EH (cell line): ENCODE results near the gene NUP214.
"Not testable (repeated sequence)": the region's sequence is repeated elsewhere in the genome, so short reads cannot be mapped to it uniquely, and the experiment has no call there.

Experiments used
- DNase-seq: peaks from one replicate; pipeline ENCODE4 v3.0.0-alpha.2; 2015; ENCODE audit warnings: low read depth

NUP214 gene

DNA sequence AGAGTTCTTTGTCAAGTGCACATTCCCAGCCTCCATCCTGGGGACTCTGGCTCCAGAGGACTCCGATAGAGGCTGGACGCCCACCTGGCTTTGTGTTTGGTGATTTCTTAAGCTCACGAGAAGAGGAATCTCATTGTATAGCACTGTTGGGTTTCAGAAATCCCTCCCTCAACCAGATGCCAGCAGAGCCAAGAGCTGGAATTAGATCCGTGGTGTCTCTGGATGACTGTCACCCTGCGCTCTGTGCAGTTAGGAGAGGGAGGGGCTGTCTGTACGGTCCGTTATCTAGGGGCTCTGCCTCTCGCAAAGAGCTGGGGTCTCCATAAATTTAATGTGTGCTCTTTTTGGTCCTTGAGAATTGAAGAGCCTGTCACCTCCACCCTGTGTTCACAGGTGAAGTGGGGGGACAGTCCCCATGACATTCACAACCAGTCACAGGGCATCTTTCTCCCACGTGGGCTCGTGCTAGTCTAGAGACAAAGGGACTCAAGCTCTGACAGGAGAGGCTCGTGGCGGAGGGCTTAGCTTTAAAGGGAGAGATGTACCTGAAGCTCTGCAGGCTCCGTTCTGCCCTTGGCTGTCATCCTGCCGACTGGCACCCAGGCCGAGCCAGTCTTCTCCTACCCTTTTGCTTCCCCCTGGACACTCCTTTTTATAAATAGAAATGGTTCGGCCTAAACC is 109.6 kb downstream of the NUP214 start:
- DNase-seq, result no peak

DNA sequence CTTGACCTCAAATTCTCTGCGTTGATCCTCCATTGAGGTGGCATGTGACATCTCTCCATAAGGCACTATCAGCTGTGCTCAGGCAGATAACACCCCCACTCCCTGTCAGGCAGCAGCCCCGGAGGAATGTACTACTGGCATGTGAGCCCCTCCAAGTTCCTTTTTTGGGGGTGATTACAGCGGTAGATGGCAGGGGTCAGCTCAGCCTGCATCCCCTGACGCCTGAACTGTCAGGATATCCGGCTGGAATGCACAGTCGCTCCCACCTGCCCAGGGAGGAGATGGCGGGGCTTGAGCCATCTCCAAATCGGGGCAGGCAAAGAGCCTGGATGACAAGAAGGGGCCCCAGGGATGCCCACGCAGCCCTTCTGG is 110.1 kb downstream of the NUP214 start:
- no peak for DNase-seq

DNA sequence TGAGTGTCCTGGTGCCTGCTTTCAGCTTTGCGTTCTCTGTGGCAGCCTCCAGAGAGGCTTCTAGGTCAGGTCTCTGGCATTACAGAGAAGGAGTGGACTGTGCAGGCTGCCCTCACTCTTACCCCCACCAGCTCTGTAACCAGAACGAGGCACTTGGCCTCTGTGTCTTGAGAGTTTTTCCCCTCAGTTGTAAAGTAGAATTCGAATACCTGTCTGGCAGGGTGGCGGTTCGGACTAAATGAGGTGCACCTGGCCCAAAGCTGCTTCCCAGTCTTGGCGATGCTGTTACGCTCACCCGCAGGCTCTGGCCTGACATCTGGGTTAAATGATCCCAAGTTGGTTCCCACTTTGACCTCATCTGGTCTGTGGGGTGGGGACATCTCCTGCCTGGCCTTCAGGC is 110.8 kb downstream of the NUP214 start:
- no peak for DNase-seq

DNA sequence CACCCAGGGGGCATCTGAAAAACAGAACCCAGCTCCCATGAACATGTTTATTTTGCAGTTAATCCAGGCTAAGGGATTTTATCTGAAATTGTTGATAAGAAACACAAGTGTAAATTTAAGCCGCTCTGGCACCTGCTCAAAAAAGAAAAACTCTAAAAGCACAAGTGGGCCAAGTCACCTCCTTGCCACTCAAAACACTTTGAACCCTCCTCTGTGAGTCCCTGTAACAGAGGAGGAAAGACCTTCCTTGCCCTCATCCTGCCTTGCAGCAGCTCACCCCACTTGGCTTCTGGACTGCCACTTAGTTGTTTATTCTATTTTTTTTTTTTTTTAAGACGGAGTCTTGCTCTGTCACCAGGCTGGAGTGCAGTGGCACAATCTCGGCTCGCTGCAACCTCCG is 111.4 kb downstream of the NUP214 start:
- no peak for DNase-seq

DNA sequence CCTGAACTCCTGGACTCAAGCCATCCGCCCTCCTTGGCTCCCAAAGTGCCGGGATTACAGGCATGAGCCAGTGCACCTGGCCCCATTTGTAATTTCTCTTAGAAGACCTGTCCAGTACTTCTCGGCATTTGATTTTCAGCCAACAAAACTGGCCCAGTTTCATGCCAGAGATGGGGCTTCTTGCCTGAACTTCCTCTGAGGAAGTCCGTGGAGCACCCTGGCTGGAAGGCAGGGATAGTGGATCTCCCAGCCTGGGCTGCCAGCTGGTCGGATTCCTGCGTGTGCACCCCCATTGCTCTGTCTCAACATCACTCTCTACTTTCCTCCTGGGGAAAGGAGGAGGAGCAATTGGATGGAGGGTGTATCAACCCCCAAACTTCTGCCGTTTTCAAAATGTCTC is 111.9 kb downstream of the NUP214 start:
- DNase-seq, result no peak

DNA sequence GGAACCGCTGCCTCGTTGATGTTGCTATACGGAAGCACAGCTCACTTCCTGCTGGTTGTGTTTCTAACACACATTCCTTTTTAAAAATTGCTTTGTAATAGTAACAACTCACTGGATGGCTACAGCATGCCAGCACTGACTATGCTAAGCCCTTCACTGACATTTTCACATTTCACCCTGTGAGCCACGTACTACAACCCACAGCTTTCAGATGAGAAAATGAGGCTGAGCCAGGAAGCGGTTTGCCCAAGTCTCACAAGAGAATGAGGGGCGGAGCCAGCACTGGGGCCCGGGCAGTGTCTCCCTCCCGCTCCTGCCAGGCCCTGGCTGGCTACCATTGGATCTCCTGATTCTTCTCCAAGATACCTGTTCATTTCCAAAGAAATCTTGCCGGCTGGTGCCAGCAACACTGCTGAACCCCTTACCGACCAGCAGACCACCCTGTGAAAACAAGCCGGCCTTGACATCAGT is 112.6 kb downstream of the NUP214 start:
- DNase-seq, result peak; percentile 75

DNA sequence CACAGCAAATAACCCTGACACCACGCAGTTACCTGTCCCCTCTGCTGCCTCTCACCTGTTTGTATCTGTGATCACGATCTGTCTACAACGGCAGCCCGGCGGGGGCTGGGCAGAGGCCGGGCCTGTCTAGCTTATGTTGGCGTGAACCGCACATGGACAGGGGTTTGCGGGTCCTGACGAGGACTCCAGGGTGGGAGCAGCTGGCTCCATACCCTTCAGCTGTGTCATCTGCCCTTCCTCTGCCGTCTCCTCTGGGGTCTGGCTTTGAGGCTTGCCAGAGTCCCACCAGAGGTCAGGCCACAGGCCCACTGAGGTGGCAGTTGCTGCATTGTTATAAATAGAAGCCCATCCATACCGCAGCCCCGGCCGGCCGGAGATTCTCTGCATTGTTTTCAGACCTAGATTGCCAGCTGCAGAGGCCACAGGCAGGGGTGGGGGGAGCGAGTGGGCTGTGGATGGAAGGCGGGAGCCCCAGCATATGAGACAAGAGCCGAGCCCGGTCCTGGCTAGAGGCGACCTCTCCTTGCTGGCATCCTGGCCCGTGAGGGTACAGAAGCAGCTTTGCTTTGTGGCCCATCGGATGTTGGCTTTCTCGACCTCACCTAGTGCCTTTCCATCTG is 113.1 kb downstream of the NUP214 start:
- peak; percentile 30 for DNase-seq

DNA sequence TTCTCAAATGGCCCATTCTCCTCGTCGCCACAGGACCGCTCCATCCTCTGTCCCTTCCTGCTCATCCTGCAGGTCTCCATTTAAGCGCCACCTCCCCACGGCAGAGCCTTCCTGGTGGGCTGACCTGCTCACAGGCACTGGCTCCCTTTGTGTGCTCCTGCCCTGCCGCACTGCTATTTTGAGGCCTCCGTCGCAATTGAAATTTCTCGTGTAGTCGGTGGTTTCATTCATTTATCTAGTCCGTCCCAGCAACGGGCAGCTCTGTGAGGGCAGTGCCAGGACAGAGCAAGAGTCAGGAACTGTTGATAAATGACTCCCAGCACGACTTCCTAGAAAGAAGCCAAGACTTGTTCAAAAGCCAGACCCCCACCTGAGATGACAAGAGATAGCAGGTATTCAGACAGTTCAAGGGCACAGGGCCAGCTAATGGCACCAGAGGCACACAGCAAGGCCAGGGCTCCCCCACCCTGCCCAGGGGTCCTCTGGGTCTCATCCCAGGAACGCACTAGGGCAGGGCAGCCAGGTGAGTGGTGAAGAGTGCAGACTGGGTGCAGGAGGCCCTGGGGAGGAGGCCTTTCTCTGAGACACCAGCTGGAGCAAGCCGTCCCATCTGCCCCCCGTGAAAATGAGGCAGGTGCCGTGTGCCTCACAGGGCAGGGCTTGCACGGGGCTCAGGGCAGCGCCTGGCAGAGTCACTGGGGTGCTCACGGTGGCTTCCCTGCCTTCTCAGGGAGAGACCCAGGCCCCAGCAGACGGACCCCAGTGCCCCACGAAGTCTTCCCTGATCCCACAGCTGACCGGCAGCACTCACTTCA is 114.0 kb downstream of the NUP214 start:
- DNase-seq, result no peak

DNA sequence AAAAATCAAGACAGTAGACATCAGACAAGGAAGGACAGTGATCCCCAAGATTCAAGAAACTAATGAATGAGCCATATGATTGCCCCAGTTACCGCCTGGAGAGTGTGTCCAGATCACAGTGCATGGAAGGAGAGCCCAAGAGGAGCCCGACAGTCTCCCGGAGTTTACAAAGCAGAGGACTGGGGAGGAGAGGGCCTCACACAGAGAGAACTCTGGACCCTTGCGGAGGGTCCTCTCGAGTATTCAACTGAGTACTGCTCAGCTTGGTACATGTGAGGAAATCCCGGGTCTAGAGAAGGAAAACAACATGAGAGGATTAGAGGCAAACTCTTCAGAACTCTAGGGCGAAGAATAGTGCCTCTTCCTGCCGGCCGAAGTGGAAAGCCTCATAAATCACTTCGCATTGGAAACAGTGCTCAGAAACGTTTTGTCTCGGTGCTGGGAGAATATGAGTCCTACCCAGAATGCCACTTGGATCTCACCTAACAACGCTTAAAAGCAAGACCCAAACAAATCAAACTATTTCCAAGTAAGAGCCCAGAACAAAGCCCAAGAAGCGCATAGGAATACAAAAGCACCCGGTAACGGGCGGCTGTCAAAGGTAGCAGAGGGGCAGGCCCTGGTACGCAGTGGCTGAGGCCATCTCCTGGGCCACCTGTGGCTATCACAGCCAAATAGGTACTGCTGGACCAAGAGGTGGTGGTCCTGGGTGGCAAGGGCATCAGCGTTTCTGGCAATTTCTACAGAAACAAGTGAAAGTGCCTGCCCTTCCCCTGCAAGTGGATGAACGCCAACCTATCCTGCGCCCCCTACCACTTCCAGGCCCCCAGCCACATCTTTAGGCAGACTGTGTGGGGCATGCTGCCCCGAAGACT is 114.9 kb downstream of the NUP214 start:
- DNase-seq, result no peak

DNA sequence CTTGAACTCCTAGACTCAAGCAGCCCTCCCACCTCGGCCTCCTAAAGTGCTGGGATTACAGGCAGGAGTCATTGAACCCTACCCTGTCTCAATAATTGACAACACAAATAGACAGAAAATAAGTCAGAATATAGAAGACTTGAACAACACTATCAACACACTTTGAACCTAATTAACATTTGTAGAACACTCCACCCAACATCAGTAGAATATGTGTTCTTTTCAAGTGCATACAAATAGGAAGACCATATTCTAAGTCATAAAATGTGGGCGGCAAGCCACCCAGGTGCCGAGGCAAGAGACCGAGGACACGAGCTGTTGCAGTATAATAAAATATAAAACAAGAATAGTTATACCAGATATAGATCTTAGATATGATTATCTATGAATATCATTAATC is 118.9 kb downstream of the NUP214 start:
- DNase-seq, result not testable (repeated sequence)

DNA sequence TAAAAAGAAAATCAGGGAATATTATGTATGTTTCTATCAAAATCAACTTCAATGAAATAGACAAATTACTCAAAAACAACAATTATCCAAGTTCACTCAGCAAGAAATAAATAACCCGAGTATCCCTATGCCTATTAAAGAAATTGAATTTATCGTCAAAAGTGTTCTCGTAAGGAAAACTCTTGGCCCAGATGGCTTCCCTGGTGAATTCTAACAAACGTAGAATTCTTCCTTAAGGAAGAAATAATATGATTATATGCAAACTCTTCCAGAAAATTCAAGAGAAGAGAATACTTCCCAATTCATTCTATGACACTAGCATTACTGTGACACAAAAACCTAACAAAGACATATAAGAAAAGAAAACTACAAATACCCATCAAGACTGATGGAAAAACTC is 121.2 kb downstream of the NUP214 start:
- DNase-seq, result no peak

DNA sequence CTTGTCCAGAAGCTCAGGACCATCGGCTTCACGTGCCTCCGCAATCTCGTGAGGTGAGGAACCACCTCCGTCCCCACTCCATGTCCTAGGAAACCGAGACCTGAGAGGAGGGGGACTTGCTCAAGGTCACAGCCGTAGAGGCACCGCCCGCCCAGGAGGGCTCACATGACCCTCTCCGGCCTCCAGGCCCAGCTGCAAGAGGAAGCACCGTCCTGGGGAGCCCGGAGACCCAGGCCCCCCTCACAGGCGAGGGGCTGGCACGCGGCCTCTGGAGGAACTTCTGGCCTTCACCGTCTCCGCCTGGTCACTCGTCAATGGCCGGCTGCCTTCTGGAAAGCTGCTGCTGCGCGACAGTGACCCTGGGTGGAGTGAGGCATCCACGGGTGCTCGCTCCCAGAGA is 126.7 kb downstream of the NUP214 start:
- DNase-seq, result no peak

DNA sequence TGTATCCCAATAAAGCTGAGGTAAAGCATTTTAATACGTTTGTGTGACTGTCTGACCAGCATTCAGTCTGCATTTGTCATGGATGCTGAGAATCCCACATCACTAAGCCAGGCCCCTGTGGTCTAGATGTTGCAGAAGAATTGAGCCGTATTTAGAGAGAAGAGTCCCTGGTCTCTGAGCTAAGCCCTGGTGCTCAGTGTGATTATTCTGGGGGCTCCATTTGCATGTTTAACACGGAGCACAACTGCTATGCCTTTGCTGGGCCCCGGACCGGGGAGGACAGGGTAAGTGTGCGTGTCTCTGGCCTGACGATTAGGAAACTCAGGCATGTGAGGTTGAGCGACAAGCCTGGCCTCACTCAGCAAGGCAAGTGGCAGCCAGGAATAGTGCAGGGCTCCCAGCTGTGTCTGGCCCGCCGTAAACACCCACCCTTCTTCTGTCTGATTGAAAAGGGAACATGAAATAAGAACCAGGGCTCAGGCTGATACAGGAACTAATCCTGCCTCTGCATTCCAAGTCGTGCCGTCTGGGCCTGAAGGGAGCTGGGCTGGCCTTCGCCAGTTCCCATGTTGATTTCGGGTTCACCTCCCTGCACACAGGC is 128.6 kb downstream of the NUP214 start:
- peak; percentile 32 for DNase-seq

DNA sequence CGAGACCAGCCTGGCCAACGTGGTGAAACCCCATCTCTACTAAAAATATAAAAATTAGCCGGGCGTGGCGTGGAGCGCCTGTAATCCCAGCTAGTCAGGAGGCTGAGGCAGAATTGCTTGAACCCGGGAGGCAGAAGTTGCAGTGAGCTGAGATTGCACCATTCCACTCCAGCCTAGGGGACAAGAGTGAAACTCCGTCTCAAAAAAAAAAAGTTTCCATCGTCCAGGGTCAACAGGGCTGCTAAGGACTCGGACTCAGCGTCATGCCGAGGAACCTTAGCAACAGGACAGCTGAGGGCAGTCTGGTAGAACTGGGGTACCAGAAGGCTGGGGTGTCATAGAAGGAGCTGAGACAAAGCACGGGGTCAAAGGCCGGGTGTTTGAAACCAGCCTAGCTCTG is 129.2 kb downstream of the NUP214 start:
- no peak for DNase-seq

DNA sequence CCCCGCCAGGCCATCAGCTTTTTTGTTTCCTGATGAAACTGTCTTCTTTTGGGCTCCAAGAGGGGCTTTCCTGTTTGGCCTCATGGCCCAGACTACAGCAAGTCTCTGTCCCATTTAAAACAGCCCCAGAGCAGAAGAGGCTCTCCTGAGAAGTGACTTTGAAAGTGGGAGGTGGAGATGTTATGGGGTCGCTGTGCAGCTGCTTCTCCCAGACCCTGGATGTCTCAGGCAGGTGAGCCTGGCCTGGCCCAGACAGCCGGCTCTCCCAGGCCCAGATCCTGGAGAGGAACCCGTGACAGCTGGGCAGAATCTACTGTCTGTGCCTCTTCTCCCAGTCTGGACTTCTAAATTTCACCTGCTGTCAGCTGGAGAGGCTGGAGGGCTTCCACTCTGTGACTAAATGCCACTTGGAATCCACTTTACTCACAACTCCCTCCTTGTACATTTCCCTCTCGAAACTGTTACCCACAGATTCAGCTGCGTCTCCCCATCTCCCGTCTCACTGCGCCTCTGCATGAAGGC is 130.4 kb downstream of the NUP214 start:
- DNase-seq, result no peak

DNA sequence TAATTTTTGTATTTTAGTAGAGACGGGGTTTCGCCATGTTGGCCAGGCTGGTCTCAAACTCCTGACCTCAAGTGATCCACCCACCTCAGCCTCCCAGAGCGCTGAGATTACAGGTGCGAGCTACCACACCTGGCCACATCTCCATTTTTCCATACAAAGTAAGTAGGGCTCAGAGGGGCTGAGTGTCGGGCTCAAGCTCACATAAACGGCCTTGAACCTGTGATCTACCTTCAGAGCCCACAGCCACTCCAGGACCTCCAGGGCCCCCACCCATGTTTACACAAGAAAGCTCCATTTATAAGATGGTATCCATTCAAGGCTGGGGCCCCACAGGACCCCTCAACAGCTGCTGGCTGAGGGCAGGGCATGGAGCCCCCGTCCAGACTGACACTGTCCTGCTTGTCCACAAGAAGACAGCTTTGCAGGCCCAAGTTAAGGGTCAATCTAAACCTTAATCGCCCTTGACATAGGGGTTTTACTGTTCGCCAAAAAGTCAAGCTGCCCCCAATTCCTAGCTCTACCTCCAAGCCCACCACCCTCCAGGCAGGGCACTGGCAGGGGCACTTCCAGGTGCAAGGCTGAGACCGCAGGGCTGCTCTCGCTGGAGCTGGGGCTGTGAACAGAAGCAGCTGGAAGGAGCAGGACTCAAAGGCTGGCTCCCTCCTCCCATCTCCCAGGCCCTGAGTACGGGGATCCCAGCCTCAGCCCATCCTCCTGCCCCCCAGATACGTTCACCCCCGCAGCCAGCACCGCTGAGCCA is 132.1 kb downstream of the NUP214 start:
- no peak for DNase-seq

DNA sequence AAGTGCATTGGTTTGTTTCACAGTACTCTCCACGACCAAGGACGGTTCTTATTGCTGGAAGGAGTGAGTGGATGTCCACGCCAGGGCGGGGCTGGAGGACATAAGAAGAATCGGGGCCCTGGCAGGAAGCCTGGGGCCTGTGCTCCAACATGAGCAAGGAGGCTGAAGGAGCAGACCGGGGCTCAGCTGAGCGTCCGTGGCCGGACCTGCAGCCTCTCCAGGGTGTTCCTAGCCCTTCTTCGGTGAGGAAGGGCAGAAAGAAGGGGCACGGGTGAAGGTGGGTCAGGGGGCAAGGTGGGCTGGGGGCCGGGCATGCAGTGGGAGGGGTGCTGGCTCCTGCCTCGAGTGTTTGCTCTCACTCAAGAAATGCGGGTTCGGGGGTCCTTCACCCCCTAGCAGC is 132.8 kb downstream of the NUP214 start:
- no peak for DNase-seq

DNA sequence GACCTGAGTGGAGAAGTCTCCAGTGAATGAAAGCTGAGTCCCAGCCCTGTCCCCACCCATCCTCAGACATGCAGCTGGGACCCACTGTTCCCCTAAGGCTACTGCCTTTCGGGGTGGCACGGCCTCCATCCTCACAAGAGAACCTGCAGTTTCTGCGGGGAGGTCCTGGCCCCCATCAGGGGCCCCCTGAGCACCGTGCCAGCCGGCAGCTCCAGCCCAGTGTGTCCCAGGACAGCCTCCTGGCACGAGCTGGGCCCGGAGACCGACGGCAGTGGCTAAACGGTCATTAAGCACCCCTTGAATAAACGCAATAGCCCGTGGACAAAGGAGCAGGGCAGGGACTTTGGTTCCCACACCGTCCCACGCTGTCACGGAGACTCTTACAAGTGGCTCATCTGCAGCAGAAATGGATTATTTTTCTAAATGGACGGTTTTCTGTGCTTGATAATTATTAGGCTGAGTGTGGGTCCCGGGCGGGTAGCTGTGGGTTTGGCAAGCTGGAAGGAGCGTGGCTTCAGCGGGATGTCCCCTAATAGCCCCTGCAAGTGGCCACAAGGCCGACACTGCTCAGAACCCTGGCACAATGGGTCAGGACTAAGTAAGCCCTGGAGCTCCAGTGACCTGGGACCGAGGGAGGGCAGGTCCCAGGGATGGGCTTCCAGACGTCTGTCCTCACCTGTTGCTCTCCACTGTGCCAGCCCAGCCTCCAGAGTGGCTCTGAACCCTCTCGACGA is 133.5 kb downstream of the NUP214 start:
- DNase-seq, result no peak

DNA sequence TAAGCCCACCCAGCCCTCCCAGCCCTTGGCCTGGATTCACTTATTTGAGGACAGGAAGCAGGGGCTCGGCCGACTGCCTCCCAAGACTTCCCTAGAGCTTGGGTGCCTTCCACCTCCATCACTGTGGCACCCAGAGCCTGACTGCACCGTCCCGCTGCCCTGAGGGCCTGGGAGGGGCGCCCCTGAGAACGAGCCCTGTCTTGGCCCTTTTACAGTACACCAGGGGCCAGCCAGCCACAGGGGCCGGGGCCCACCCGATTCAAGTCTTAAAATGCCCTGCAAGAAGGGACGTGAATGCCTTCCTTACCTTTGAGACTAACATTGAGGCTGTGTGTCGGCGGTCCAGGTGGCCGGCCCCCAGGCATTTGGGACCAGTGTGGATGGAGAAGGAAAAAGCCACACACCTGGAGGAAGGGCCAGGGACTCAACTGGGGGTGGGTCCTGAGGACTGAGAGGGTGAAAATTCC is 134.1 kb downstream of the NUP214 start:
- no peak for DNase-seq
